EH (cell line): ENCODE data around the gene GLB1L3.

ENCODE experiments used
- DNase-seq: peaks from one replicate; pipeline ENCODE4 v3.0.0-alpha.2; 2015; ENCODE audit warnings: low read depth

GLB1L3 gene

GRCh38 chr11:134275534-134276395 lies at the start of gene GLB1L3:
Gene GLB1L3, plus strand, starts transcription at chr11:134276379. Its CDS starts 362 bp downstream, at chr11:134276741.
- peak; percentile 26 for DNase-seq

DNA sequence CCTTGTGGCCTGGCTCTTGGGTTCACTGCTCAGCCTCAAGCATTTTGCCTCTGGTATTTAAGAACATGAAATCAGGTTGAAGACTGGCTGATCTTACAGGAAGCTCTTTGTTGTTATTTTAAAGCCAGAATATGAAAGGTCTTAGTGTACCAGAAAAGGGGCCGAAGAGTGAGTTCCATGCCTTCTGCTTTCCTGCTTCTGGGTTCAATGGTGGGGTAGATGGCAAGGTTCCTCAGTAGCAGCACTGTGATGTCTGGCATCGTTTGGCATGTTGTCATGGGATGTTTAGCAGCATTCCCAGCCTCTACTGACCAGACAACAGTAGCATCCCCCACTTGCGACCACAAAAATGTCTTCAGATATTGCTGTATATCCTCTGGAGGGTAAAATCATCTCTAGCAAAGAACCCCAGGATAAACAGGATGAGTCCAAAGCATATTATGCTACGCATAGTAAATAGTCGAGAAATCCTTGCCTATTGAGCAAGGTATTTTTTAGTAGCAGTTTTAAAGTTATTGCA lies 49.3 kb upstream of the GLB1L3 start:
- peak; percentile 51 for DNase-seq

GRCh38 chr11:134228625-134229024 lies 47.6 kb upstream of the GLB1L3 start:
- DNase-seq, result peak; percentile 77

GRCh38 chr11:134229126-134229790 lies 46.9 kb upstream of the GLB1L3 start:
- DNase-seq, result peak; percentile 40

- DNase-seq, result no peak
Observed at GRCh38 chr11:134230339-134230738, 45.8 kb upstream of the GLB1L3 start.

DNA sequence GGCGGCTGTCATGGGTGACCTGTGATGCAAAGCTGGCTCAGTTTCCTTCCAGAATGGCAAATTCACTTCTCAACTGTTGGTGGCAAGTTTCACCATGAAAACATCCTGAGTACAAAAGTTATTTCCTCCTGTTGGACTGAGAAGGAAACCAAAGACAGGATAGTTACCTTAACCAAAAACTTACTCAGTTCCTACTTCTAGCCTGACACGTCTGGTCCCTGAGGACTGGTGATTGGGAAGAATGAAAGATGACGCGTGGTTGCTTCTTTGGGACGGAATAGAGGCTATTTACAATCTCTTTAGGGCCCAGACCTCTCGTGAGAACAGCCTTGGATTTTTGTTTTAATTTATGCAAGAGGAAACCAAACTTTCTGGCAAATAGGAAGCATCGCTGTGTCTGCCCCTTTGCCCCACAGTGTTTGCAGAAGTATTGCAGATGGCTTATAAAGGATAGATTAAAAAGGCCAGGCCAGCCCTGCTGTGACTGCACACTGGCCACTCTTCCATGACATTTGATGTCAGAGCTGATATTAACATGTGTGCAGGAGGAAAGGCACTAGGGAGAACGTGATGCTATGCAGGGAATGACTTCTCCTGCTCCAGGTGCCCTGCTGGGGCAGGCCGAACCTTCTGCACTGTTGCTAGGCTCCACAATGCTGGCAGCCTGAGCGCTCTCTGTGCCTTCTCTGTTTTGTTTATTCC lies 44.1 kb upstream of the GLB1L3 start:
- DNase-seq, result no peak

GRCh38 chr11:134233729-134234179 lies 42.4 kb upstream of the GLB1L3 start:
- no peak for DNase-seq

GRCh38 chr11:134235399-134235798 lies 40.8 kb upstream of the GLB1L3 start:
- DNase-seq, result no peak

DNA sequence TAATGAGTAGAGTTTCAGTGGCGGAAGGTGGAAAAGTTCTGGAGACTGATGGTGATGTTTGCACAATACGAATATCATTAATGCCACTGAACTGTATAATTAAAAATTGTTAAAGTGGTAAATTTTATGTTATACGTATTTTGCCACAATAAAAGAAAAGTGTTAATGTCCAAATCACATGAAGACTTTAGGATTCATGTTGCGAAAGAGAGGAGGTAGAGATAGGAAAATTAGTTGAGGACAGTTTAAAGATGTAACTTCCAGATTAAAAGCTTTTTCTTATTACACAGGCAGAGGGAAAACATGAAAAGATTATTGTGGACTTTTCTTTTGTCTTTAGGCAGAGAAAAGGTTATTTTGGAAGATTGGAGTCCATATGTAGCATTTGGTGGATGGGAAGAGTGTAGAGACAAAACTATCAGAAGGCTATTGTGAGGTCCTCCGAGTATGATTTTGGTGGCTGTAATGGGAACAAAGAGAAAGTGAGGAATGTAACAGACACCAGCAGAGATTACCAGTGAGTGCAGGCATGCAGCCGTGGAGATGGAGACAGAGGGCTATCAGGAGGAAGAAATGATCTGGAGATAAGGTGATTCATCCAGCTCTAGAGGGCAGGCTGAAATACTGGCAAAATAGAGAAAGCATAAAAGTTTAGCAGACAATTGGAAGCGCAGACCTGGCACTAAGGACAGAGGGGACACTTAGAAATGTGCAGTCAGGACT lies 39.2 kb upstream of the GLB1L3 start:
- DNase-seq, result peak; percentile 58

DNA sequence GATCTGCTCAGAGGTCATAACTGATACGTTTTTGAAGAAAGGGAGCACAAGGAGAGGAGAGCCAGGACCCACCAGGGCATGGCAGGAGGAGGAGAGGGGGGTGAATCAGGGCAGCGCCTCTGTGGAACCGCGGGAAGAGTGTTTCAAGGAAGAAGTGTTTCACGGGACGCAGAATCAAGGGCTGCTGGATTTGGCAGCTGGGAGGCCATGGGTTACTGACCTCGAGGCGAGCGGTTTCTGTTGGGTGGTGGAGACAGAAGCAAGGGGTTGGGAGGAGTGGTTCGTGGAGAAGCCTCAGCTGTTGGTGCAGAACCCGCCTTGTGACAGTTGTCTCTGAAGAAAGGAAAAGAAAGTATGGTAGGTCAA lies 38.6 kb upstream of the GLB1L3 start:
- DNase-seq, result no peak

DNA sequence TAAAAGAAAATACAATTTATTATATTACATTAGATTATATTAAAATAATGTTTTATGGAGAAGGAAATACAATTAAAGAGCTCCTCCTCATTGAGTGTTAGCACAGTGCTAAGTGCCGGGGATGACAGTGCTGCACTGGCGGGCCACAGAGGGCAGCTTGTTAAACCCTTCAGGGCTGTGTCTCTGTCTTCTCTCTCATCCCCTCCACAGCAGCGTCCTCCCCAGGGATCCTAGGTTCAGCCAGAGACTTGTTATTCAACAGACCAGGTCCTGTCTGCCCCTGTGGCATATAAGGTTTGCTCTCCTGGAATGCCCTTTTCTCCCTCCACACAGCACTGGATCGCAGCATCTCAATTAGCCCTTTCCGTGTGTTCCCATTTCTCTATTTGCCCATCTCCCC lies 37.2 kb upstream of the GLB1L3 start:
- no peak for DNase-seq

DNA sequence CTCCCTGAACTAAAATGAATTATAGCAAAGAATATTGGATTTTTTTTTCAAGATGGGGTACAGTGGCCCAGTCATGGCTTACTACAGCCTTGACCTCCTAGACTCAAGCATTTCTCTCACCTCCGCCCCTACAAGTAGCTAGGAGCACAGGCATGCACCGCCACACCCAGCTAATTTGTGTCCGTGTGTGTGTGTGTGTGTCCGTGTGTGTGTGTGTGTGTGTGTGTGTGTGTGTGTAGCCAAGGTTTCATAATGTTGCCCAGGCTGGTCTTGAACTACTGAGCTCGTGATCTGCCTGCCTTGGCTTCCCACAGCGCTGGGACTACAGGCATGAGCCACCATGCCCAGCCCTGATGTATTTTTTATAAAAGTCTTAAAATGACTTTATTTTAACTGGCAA lies 35.6 kb upstream of the GLB1L3 start:
- no peak for DNase-seq

GRCh38 chr11:134242376-134242775 lies 33.8 kb upstream of the GLB1L3 start:
- no peak for DNase-seq

GRCh38 chr11:134243913-134244312 lies 32.3 kb upstream of the GLB1L3 start:
- DNase-seq, result no peak

GRCh38 chr11:134244593-134244992 lies 31.6 kb upstream of the GLB1L3 start:
- DNase-seq, result peak; percentile 34

DNA sequence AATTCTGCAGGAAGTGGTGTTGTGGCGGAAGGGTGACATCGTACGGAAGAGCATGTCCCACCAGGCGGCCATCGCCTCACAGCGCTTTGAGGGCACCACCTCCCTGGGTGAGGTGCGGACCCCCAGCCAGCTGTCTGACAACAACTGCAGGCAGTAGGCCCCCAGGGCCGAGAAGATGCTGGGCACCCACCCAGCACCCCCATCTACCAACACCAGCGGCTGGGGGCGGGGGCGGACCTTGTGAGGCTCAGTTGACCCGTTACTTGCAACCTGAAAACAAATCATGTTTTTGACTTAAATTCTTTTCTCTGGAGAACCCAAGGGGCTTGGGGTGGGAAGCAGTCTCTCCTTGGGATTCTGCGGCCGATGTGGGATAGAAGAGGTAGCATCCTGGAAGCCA lies 30.7 kb upstream of the GLB1L3 start:
- DNase-seq, result no peak

DNA sequence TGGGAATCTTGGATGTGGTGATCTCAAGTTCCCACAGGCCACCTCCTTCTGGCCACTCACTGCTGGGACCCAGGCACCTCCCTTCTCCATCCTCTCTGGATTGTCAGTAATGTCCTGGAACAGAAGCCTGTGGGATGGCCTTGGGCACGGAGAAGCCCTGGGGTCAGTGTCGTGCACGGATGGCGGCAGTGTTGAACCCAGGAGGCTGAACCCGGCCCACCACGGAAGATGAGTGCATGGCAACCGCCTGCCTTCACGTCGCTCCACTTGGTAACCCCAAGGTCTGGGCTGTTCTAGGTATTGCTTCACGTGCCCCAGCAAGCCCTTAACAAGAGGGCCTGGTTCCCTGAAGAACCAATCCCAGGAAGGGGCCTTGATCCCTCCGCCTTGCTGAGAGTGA lies 30.1 kb upstream of the GLB1L3 start:
- no peak for DNase-seq

- no peak for DNase-seq
Observed at GRCh38 chr11:134246678-134247077, 29.5 kb upstream of the GLB1L3 start.

DNA sequence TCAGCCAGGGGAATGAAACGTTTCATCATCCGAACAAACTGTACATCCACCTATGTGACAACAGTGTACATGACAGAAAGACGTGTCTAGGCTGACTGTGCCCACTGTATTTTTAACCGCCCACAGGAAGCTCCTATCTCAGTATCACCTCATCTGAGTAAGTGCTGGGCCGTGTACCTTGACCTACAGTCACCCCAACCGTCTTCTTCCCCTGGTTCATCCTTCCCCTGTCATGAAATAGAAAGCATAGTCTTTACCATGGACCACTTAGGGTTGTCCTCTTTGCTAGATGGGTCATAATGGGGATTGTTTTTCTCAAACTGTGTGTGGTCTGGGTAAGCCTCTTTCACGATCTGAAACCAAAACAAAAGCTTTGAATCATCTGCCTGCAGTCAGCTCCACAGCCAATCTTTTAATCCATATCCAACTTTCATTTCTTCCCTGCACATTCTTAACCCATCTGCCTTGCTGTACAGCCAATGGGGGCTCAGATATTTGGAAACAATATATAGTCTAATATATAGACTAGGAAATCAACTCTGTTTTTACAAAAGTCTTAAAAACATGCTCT lies 27.2 kb upstream of the GLB1L3 start:
- no peak for DNase-seq

DNA sequence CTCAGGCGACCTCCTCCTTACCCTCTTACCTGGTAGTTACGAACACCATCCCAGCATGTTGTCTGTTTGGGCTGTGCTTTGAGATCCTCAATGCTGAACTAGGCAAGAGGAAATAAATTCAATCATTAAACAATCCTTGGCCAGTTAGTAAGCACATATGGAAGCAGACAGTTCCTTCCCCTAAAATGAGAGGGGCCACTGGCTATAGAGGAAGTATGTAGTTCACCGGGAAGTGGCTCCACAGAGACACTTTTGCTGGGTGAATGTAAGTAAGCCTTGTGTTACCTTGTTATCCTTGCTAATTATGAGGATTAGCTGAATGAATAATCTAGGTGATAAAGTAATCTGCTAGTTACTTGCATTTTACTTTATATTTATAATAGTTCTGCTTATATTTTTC lies 25.9 kb upstream of the GLB1L3 start:
- no peak for DNase-seq

- DNase-seq, result no peak
Observed at GRCh38 chr11:134250675-134251074, 25.5 kb upstream of the GLB1L3 start.
